ENCODE results near the gene NSFL1C. TPM values are rescaled to one million over a fixed set of nuclear protein-coding genes. Genes with fewer than 3 reads are reported as not detected.

Gene NSFL1C
- total and polyA plus RNA-seq, 9 of the 15 experiments (the other 6 are each of a cell fraction or from before 2014, with no cell fraction given), result 20.8 to 119 (median 47.0) TPM

- TF ChIP-seq MBD1 (CRISPR knock-in tag; IDR thresholded peaks at IDR 0.05) (no peak), HMG20B (CRISPR knock-in tag; IDR thresholded peaks at IDR 0.05) (no peak), MCM7 (IDR thresholded peaks at IDR 0.05) (no peak), ATF7 (IDR thresholded peaks at IDR 0.05) (peak; percentile 65; the same call in 1 of the 2 replicates), ZBTB1 (CRISPR knock-in tag; IDR thresholded peaks at IDR 0.05; ENCODE audit: borderline replicate concordance, low read depth) (peak; percentile 96), CXXC5 (CRISPR knock-in tag; IDR thresholded peaks at IDR 0.05) (peak; percentile 98), NFIX (CRISPR knock-in tag; IDR thresholded peaks at IDR 0.05; ENCODE audit: low read depth) (no peak), ETS1 (conservative IDR thresholded peaks at IDR 0.05; ENCODE audit: control insufficient read depth, low read depth, low read length) (peak; percentile 75), SMAD2 (IDR thresholded peaks at IDR 0.05; ENCODE audit: low read depth, low read length) (no peak), ZNF644 (tag; IDR thresholded peaks at IDR 0.05; ENCODE audit: low read depth) (0 out of 2 replicates have a peak, but pooled peaks have one; percentile 11), GTF2A2 (tag; IDR thresholded peaks at IDR 0.05) (peak; percentile 61; the same call in 1 of the 2 replicates), SNRNP70 (optimal IDR thresholded peaks at IDR 0.05; ENCODE audit: low read depth, low read length) (no peak), DEAF1 (CRISPR knock-in tag; IDR thresholded peaks at IDR 0.05) (no peak; the same call in 1 of the 2 replicates), ZBED1 (IDR thresholded peaks at IDR 0.05) (no peak), TRIM25 (IDR thresholded peaks at IDR 0.05; ENCODE audit: borderline replicate concordance) (no peak), ZBTB34 (CRISPR knock-in tag; IDR thresholded peaks at IDR 0.05) (no peak), PHF21A (IDR thresholded peaks at IDR 0.05; ENCODE audit: borderline replicate concordance, low read depth) (no peak)
Observed at GRCh38 chr20:1466211-1467081, at the start of gene NSFL1C (continued).
